GM19324 (cell line): ENCODE measurements around the gene PGPEP1.
"Not testable (repeated sequence)": the region's sequence is repeated elsewhere in the genome, so short reads cannot be mapped to it uniquely, and the experiment has no call there.

ENCODE experiments used
- ATAC-seq: cut with Tn5 transposase; IDR thresholded peaks from one replicate; pipeline ENCODE4 v1.9.1; 2021; ENCODE audit warnings: mild to moderate bottlenecking, moderate library complexity; ENCODE audit not compliant: unreplicated experiment, low FRiP score

PGPEP1 gene

GRCh38 chr19:18328340-18329034, 11.9 kb upstream of the PGPEP1 start:
- peak; percentile 89 for ATAC-seq

GRCh38 chr19:18329035-18329376, 11.4 kb upstream of the PGPEP1 start:
- no peak for ATAC-seq

- ATAC-seq, result no peak
These were observed 9.5 kb upstream of the PGPEP1 start for GRCh38 chr19:18330868-18331267.

- ATAC-seq, result no peak
These were observed 7.4 kb upstream of the PGPEP1 start for GRCh38 chr19:18332917-18333530.

- no peak for ATAC-seq
These were observed 6.7 kb upstream of the PGPEP1 start for GRCh38 chr19:18333680-18334079.

GRCh38 chr19:18336121-18336520, 4.3 kb upstream of the PGPEP1 start:
- no peak for ATAC-seq

- ATAC-seq, result no peak
These were observed 1.9 kb upstream of the PGPEP1 start for GRCh38 chr19:18338541-18338940.

- no peak for ATAC-seq
These were observed 675 bp upstream of the PGPEP1 start for GRCh38 chr19:18339723-18340122.

- peak; percentile 42 for ATAC-seq
These were observed 831 bp downstream of the PGPEP1 start for GRCh38 chr19:18340990-18341868.

- no peak for ATAC-seq
These were observed 1.8 kb downstream of the PGPEP1 start for GRCh38 chr19:18342090-18342632.

GRCh38 chr19:18344582-18344950, 4.2 kb downstream of the PGPEP1 start:
- ATAC-seq, result no peak

GRCh38 chr19:18345296-18345695, 4.9 kb downstream of the PGPEP1 start:
- ATAC-seq, result no peak

- no peak for ATAC-seq
These were observed 5.7 kb downstream of the PGPEP1 start for GRCh38 chr19:18346091-18346490.

GRCh38 chr19:18348171-18348570, 7.8 kb downstream of the PGPEP1 start:
- ATAC-seq, result no peak

- not testable (repeated sequence) for ATAC-seq
These were observed 8.5 kb downstream of the PGPEP1 start for GRCh38 chr19:18348818-18349339.

- ATAC-seq, result no peak
These were observed 9.2 kb downstream of the PGPEP1 start for GRCh38 chr19:18349524-18350128.

- no peak for ATAC-seq
These were observed 10.1 kb downstream of the PGPEP1 start for GRCh38 chr19:18350490-18350889.

GRCh38 chr19:18351544-18351943, 11.1 kb downstream of the PGPEP1 start:
- no peak for ATAC-seq

- ATAC-seq, result no peak
These were observed 13.1 kb downstream of the PGPEP1 start for GRCh38 chr19:18353378-18354005.

- not testable (repeated sequence) for ATAC-seq
These were observed 14.3 kb downstream of the PGPEP1 start for GRCh38 chr19:18354743-18355142.
